ENCODE measurements around the gene SKAP1.
"Not testable (repeated sequence)": the region's sequence is repeated elsewhere in the genome, so short reads cannot be mapped to it uniquely, and the experiment has no call there.

Gene SKAP1

DNA sequence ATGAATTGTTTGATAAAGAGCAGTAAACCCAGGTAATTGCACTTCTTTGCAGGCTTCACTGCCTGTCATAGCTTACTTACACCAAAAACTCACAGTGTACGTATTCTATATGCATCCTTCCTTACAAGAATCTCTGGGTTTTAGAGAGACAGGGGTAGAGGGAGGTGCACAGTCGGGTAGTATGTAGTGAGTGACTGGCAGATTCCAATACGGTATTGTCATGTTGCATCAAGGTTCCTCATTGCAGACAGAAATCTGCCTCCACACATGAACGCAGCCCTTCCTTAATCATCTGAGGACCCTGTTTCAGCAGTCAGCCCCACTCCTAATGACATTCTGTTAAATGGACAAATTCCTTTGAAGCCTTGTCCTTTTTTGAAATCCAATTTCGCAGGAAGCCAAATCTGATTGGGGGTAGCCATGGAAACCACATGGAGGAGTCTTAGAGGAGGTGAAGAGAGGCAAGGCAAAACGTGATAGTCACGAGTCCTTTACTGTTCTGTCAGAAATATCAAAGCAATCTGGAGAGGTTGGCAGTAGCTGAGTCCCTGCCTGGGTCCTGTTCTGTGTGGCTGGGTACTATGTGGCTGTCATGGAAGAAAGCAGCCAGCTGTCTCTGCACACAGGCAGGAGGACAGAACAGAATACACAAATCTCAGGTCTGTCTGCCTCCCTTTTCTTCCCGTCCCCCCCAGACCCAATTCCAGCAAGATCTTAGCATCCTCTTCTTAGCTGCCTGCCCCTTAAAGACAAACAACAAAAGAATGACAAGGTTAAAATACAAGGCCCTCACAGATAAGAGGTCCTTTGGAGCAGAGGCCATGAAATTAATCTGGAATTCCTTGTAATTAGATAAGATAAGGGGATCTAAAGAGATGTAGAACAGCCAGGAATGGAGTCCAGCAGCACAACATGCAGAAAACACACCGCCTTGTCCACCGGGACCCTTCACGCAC lies 3.1 kb upstream of the SKAP1 start:
- Histone ChIP-seq H3K27me3 (ENCODE audit: control insufficient read depth in 1 of 2, insufficient read depth in 2 of 2, low read length in 2 of 2) (peaks cover 10 to 37% of the 10 kb centered on the region in 2 donors), H3K9ac (ENCODE audit: low read length) (no peak overlapping the region), H3K9me3 (ENCODE audit: low read length) (no peaks in the 10 kb centered on the region), H3K27ac (ENCODE audit: low read depth, low read length) (no peak overlapping the region), H3K4me3 (ENCODE audit: low read depth in 1 of 2, low read length in 2 of 2) (no peak overlapping the region), H3K36me3 (ENCODE audit: insufficient read depth, low read length) (no peaks in the 10 kb centered on the region), H3K4me1 (ENCODE audit: insufficient read depth, low read length) (no peaks in the 10 kb centered on the region)

GRCh38 chr17:48429156-48429555 lies 858 bp downstream of the SKAP1 start:
- Histone ChIP-seq H3K9me3 (ENCODE audit: low read length) (no peaks in the 10 kb centered on the region), H3K27ac (ENCODE audit: low read depth, low read length) (no peak overlapping the region), H3K27me3 (ENCODE audit: control insufficient read depth in 1 of 2, insufficient read depth in 2 of 2, low read length in 2 of 2) (peaks cover 10 to 37% of the 10 kb centered on the region in 2 donors), H3K9ac (ENCODE audit: low read length) (no peak overlapping the region), H3K4me1 (ENCODE audit: insufficient read depth, low read length) (no peaks in the 10 kb centered on the region), H3K36me3 (ENCODE audit: insufficient read depth, low read length) (no peaks in the 10 kb centered on the region), H3K4me3 (ENCODE audit: low read depth in 1 of 2, low read length in 2 of 2) (no peak overlapping the region)

GRCh38 chr17:48427598-48427997 lies 2.4 kb downstream of the SKAP1 start:
- Histone ChIP-seq H3K27me3 (ENCODE audit: control insufficient read depth in 1 of 2, insufficient read depth in 2 of 2, low read length in 2 of 2) (peaks cover 10 to 28% of the 10 kb centered on the region in 2 donors), H3K4me3 (ENCODE audit: low read depth in 1 of 2, low read length in 2 of 2) (no peak overlapping the region)

DNA sequence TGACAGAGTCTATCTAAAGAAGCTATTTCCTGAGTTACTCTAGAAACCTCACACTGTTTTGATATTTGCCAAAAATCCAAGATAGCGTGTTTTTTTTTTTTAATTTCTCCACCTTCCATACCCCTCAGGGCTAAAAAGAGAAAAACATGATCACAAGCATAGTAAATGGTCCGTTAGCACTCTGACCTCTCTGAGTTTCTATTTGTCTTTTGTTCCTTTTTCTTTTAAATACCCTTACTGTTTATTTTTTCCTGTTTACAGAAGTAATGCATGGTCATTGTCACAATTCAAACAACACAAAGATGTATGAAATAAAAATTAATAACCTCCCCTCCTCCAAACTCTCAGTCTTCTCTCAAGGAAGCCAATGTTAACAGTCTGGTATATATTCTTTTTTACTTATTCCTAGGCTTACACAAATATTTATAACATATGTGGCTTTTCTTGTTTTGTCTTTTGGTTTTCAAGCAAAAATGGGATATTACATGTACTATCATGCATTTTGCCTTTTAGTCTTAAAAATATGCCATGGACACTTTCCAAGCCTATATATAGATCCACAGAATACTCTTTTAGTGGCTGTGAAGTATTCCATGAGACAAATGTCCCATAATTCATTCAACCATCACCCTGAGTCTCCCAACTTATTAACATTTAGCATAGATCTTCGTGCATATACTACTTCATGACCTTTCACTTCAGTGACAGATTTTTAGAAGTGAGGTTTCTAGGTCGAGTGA lies 3.1 kb downstream of the SKAP1 start:
- Histone ChIP-seq H3K9ac (ENCODE audit: low read length) (no peak overlapping the region), H3K27ac (ENCODE audit: low read depth, low read length) (no peak overlapping the region), H3K27me3 (ENCODE audit: control insufficient read depth in 1 of 2, insufficient read depth in 2 of 2, low read length in 2 of 2) (peaks cover 10 to 28% of the 10 kb centered on the region in 2 donors)

More at GRCh38 chr17:48427598-48427997, 2.4 kb downstream of the SKAP1 start:
- Histone ChIP-seq H3K27ac (ENCODE audit: low read depth, low read length) (no peak overlapping the region), H3K4me1 (ENCODE audit: insufficient read depth, low read length) (no peaks in the 10 kb centered on the region), H3K9ac (ENCODE audit: low read length) (no peak overlapping the region), H3K36me3 (ENCODE audit: insufficient read depth, low read length) (no peaks in the 10 kb centered on the region), H3K9me3 (ENCODE audit: low read length) (no peaks in the 10 kb centered on the region)

DNA sequence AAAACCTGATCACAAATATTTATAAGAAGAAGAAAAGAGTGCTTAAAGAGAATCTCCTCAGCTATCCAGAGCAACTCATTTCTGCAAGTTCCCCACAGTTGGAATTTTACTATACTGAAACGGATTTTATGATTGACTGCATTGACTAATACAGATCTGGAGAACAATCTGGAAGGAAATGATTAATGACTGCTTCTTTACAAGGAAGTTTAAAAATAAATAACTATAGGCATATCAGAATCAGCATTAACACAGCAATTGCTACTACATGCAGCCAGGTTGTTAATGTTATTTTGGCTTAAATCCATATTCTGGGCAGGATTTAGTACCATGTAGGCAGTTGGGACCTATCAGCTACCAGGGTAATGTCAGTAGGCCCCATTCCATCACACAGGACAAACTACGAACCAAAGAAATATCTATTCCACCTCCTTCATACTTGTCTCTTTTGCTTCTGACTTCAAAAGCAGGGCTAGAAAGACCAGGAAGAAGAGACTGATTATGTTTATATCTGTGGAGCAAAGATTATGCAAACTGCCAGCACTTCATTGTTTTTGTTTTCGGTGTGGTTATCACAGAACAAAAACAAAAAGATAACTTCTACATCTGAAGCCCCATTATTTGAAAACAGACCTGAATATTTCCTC lies 3.9 kb downstream of the SKAP1 start:
- Histone ChIP-seq H3K4me3 (ENCODE audit: low read depth in 1 of 2, low read length in 2 of 2) (no peak overlapping the region), H3K4me1 (ENCODE audit: insufficient read depth, low read length) (no peaks in the 10 kb centered on the region), H3K9ac (ENCODE audit: low read length) (no peak overlapping the region), H3K36me3 (ENCODE audit: insufficient read depth, low read length) (no peaks in the 10 kb centered on the region), H3K27me3 (ENCODE audit: control insufficient read depth in 1 of 2, insufficient read depth in 2 of 2, low read length in 2 of 2) (peaks cover 10 to 23% of the 10 kb centered on the region in 2 donors), H3K9me3 (ENCODE audit: low read length) (no peaks in the 10 kb centered on the region), H3K27ac (ENCODE audit: low read depth, low read length) (no peak overlapping the region)

More for the DNA sequence above, 3.1 kb downstream of the SKAP1 start:
- Histone ChIP-seq H3K9me3 (ENCODE audit: low read length) (no peaks in the 10 kb centered on the region), H3K4me3 (ENCODE audit: low read depth in 1 of 2, low read length in 2 of 2) (no peak overlapping the region), H3K4me1 (ENCODE audit: insufficient read depth, low read length) (no peaks in the 10 kb centered on the region), H3K36me3 (ENCODE audit: insufficient read depth, low read length) (no peaks in the 10 kb centered on the region)

- not testable (repeated sequence) for H3K9me3 ChIP-seq (ENCODE audit: low read length); H3K4me1 ChIP-seq (ENCODE audit: insufficient read depth, low read length); H3K9ac ChIP-seq (ENCODE audit: low read length); H3K27ac ChIP-seq (ENCODE audit: low read depth, low read length); H3K4me3 ChIP-seq (ENCODE audit: low read depth in 1 of 2, low read length in 2 of 2); H3K36me3 ChIP-seq (ENCODE audit: insufficient read depth, low read length); H3K27me3 ChIP-seq (ENCODE audit: control insufficient read depth in 1 of 2, insufficient read depth in 2 of 2, low read length in 2 of 2)
These were observed 8.0 kb downstream of the SKAP1 start for GRCh38 chr17:48422060-48422459.

GRCh38 chr17:48420823-48421222 lies 9.2 kb downstream of the SKAP1 start:
- H3K4me3 ChIP-seq (ENCODE audit: low read depth in 1 of 2, low read length in 2 of 2) = no peak overlapping the region
- H3K4me1 ChIP-seq (ENCODE audit: insufficient read depth, low read length) = no peaks in the 10 kb centered on the region
- no peaks in the 10 kb centered on the region for H3K9me3 ChIP-seq (ENCODE audit: low read length)
- H3K36me3 ChIP-seq (ENCODE audit: insufficient read depth, low read length) = no peaks in the 10 kb centered on the region
- H3K9ac ChIP-seq (ENCODE audit: low read length) = no peak overlapping the region
- no peaks in the 10 kb centered on the region for H3K27me3 ChIP-seq (ENCODE audit: control insufficient read depth in 1 of 2, insufficient read depth in 2 of 2, low read length in 2 of 2)
- H3K27ac ChIP-seq (ENCODE audit: low read depth, low read length) = no peak overlapping the region

DNA sequence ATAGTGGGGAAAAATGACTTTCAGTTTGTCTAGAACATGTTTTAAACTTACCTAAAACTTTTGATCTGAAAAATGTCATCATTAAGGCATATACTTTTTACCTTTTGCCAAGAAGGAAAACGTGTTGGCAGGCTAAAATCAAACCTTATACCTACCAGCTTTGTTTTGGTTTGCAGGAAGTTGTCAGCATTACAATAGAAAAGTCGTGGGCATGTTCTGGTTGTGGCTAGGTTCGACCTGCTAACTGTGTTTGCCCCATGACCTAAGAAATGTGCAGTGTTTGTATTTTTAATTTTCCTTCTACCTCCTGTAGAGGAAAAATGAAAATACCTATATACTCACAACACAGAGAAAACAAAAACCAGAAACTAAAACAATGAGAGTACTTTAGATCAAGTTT lies 13.0 kb downstream of the SKAP1 start:
- Histone ChIP-seq H3K27ac (ENCODE audit: low read depth, low read length) (no peak overlapping the region), H3K9me3 (ENCODE audit: low read length) (no peaks in the 10 kb centered on the region)

DNA sequence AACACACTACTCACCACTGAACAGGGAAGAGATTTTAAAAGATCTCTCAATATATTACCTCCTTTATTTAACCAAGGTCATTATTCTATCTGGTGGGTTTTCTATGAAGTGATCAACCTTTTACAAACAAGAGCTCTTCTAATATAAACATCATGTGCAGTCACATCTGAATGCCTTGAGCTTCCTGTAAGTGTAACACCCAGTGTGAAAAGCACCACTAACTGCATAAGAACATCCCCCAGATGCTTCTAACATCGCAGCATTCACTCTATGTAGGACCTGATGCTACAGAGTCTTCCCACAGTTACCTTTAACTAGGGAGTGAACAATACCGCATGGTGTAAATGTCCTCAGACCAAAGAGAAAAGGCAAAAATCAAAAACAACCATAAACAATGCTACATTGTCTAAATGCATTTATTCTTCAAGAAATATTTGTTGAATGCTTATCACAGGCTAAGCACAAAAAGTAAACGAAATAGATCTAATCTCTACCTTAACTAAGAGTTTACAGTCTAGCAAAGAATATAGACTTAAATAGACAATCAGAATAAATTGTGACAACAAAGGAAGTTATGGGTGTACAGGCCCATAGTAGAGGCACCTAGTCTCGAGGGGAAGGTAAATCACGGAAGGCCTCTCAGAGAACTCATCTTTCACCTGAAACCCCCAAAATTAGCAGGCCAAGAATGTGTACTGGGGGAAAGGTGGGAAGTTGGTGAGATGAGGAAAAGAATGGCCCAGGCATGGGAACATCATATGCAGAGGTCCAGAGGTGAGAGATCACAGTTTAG lies 16.2 kb downstream of the SKAP1 start:
- Histone ChIP-seq H3K9me3 (ENCODE audit: low read length) (no peaks in the 10 kb centered on the region), H3K4me1 (ENCODE audit: insufficient read depth, low read length) (no peaks in the 10 kb centered on the region), H3K27ac (ENCODE audit: low read depth, low read length) (no peak overlapping the region), H3K36me3 (ENCODE audit: insufficient read depth, low read length) (no peaks in the 10 kb centered on the region), H3K9ac (ENCODE audit: low read length) (no peak overlapping the region), H3K4me3 (ENCODE audit: low read depth in 1 of 2, low read length in 2 of 2) (no peak overlapping the region), H3K27me3 (ENCODE audit: control insufficient read depth in 1 of 2, insufficient read depth in 2 of 2, low read length in 2 of 2) (no peaks in the 10 kb centered on the region)

More for the DNA sequence above, 13.0 kb downstream of the SKAP1 start:
- no peaks in the 10 kb centered on the region for H3K36me3 ChIP-seq (ENCODE audit: insufficient read depth, low read length)
- no peak overlapping the region for H3K4me3 ChIP-seq (ENCODE audit: low read depth in 1 of 2, low read length in 2 of 2)
- no peak overlapping the region for H3K9ac ChIP-seq (ENCODE audit: low read length)
- no peaks in the 10 kb centered on the region for H3K4me1 ChIP-seq (ENCODE audit: insufficient read depth, low read length)
- no peaks in the 10 kb centered on the region for H3K27me3 ChIP-seq (ENCODE audit: control insufficient read depth in 1 of 2, insufficient read depth in 2 of 2, low read length in 2 of 2)

DNA sequence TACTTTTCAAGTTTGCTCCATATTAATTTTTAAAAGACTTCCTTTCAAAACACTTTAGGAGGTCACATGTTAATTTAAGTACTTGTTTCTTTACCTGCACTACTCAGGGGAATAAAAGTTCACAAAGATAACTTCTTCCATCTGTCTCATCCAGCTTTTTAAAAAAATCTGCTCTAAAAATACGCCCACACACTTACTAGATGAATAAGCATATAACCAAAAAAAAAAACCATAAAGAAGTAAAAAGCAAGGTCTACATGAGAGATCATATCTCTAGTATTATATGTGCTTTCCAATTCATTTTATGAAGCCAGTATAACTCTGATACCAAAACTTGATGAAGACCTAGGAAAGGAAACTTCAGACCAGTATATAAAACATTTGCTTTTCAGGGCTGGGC lies 17.2 kb downstream of the SKAP1 start:
- H3K36me3 ChIP-seq (ENCODE audit: insufficient read depth, low read length) = no peaks in the 10 kb centered on the region
- no peak overlapping the region for H3K27ac ChIP-seq (ENCODE audit: low read depth, low read length)
- H3K9ac ChIP-seq (ENCODE audit: low read length) = no peak overlapping the region
- H3K27me3 ChIP-seq (ENCODE audit: control insufficient read depth in 1 of 2, insufficient read depth in 2 of 2, low read length in 2 of 2) = no peaks in the 10 kb centered on the region
- no peaks in the 10 kb centered on the region for H3K9me3 ChIP-seq (ENCODE audit: low read length)
- no peak overlapping the region for H3K4me3 ChIP-seq (ENCODE audit: low read depth in 1 of 2, low read length in 2 of 2)
- H3K4me1 ChIP-seq (ENCODE audit: insufficient read depth, low read length) = no peaks in the 10 kb centered on the region

DNA sequence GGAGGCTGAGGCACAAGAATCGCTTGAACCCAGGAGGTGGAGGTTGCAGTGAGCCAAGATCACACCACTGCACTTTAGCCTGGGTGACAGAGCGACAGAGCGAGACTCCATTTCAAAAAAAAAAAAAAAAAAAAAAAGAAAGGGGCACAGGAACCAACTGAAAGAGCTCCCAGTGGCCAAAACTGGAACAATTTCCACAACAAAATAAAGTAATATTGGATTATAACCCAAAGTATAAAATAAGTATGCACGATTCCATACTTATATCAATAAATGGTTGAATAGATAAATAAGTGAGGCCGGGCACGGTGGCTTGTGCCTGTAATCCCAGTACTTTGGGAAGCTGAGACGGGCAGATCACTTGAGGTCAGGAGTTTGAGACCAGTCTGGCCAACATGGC lies 19.2 kb downstream of the SKAP1 start:
- not testable (repeated sequence) for H3K4me1 ChIP-seq (ENCODE audit: insufficient read depth, low read length); H3K9me3 ChIP-seq (ENCODE audit: low read length); H3K9ac ChIP-seq (ENCODE audit: low read length); H3K36me3 ChIP-seq (ENCODE audit: insufficient read depth, low read length); H3K27ac ChIP-seq (ENCODE audit: low read depth, low read length); H3K4me3 ChIP-seq (ENCODE audit: low read depth in 1 of 2, low read length in 2 of 2); H3K27me3 ChIP-seq (ENCODE audit: control insufficient read depth in 1 of 2, insufficient read depth in 2 of 2, low read length in 2 of 2)

All from muscle layer of colon (tissue), 2 donors.